ENCODE results near the gene MGAT2. TPM values are rescaled to one million over a fixed set of nuclear protein-coding genes. Genes with fewer than 3 reads are reported as not detected.

Gene MGAT2
- 69.2 and 70.0 TPM in 2 replicates for total RNA-seq

- intact Hi-C loops (cut with micrococcal nuclease), result loop anchor here (1.0 to 10.0 kb wide), 8 partner anchors 14 to 694 kb away; partner anchors contain the start of genes DMAC2L, KLHDC2, L2HGDH and LRR1
These were observed at the start of gene MGAT2, which contains the start of gene RPL36AL for GRCh38 chr14:49620182-49621113. TSS of gene MGAT2 (plus strand) at chr14:49620799. CDS start at chr14:49621269, 470 bp downstream. TSS of gene RPL36AL (minus strand) at chr14:49620626. CDS start at chr14:49619104, 1,522 bp downstream.

DNA sequence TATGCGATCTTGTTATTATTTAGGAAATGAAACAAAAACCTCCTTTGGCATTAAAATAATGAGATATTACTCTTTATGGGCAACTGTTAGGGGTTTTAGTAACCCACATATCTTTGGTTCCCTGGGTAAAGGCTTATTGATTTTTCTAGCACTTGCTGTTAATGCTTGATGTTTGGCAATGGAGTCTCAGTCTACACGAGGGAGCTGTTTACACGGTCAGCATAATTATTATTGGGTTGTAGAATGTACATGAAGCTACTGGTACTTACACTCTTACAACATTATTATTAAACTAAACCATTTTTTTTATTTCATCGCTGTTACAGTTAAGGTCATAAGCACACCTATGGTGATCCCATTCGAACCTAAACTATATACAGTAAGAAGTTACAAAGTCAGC is 46.6 kb upstream of the MGAT2 start:
- intact Hi-C loops (cut with micrococcal nuclease), result no loop called here

GRCh38 chr14:49578141-49578540 is 42.5 kb upstream of the MGAT2 start:
- intact Hi-C loops (cut with micrococcal nuclease), result no loop called here

DNA sequence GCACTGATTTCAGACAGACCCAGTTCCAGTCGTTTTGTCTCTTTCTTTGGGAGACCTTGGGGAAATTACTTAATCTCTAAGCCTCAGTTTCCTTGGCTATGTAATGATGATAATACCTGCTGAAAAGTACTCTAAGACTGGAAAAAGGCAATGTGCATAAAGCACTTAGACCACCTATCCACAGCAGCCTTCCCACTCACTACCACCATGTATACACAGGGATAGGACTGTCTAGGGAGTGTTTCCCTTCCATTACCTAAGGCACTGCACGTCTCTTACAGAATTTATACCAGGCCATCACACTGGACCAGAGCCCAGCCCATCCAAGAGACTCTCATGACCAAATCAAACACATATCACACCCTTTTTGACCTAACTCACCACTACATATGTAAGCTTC is 40.8 kb upstream of the MGAT2 start:
- intact Hi-C loops (cut with micrococcal nuclease), result no loop called here

DNA sequence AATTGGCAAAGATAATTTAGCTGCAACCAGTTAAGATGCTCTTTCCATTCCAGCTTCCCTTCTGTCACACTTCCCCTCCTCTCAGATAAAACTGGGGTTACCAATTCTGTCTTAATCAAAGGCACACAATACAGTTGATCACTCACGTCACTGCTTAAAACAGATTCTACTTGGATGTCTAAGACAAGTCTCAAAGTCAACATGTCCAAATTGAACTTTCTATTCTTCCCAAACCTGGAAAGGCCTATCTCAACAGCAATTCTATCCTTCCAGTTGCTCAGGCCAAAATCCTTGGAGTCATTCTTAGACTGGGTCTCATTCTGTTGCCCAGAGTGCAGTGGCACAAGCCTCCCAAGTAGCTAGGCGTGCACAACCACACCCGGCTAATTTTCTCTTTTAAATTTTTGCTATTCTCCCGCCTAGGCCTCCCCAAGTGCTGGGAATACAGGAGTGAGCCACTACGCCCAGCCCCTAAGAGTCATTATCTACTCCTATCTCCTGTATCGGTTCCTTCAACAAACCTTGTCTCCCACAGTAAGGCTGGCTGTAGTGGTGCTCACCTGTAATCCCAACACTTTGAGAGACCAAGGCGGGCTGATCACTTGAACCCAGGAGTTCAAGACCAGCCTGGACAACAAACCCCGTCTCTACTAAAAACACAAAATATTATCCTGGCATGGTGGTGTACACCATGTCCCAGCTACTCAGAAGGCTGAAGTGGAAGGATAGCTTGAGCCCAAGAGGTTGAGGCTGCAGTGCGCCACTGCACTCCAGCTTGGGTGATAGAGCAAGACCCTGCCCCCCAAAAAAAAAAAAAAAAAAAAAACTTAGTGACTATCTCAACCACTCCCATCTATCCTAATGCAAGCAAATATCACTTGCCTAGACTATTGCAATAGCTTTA is 39.1 kb upstream of the MGAT2 start:
- intact Hi-C loops (cut with micrococcal nuclease), result no loop called here

DNA sequence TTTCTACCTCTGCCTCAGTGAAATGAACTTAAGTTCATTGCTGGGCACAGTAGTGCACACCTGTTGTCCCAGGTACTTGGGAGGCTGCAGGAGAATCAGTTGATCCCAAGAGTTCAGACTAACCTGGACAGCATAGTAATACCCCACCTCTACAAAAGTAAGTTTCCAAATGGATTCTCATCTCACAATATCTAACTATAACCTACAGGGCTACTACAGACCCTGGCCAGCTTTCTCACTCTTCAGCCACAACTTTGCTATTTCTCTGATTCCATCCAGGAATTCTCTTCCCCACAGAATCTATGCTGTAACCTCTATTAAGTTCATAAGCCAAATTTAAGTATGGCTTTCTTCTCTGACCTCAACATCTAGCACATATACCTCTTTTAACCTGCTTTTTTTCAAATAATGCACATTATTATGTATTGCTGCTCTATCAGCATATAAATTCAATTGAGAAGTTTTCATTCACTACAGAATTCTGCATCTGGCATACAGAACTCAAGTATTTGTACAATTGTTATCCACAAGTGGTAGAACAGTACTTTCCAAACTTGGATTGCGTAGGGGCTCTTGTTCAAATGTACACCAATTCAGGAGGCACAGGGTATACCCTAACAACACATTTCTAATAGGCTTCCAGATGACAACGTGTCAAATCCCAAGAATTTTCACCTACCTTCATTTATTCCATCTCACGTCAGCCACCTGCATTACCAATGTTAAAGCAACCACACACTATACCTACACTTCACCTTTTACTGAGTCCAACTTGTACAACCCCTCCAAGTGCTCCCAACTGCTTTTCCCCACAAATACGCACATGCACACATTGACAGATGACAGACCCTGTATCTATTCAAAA is 38.3 kb upstream of the MGAT2 start:
- intact Hi-C loops (cut with micrococcal nuclease), result no loop called here

- intact Hi-C loops (cut with micrococcal nuclease), result no loop called here
These were observed 37.0 kb upstream of the MGAT2 start for GRCh38 chr14:49583629-49584028.

GRCh38 chr14:49584058-49584457 is 36.5 kb upstream of the MGAT2 start:
- intact Hi-C loops (cut with micrococcal nuclease), result no loop called here

GRCh38 chr14:49584981-49585640 is 35.5 kb upstream of the MGAT2 start:
- intact Hi-C loops (cut with micrococcal nuclease), result loop anchor here (5.0 kb wide), 1 partner anchor 123 kb away; no protein-coding TSS in a partner anchor

DNA sequence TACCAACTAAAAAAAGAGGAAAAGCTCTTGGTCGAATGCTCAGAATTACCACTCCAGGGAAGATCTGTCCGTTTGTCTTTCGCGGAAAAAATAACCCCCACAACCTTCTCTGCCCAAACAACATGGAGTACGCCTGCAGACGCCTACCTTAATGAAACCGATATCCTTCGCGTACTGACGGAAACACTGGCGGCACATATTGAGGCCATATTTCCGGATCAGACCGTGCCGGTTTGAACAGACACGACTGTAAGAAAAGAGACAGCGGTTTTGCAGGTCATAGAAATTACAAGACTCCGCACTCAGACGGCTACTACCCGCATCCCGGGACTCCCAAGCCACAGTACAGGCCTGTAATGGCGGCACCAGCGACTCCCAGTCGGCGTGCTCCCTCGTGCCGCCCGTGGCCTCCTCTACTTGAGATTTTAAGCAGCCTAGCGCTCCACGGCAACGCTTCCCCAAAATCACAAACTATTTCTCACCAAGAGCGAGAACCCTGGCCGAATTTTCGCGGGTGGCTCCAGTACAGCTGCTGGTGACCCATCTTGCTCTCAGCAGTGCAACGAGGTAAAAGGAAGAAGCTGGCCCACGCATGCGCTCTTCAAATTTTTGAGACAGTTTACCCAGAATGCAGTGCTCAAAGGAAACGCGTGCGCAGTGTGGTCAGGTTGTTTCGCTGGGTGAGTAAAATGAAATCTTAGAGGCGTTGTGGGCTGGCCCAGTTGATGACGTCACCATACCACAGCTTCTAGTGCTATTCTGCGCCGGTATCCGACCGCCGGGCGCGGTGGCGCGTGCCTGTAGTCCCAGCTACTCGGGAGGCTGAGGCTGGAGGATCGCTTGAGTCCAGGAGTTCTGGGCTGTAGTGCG is 34.6 kb upstream of the MGAT2 start, which contains the start of gene RPS29:
Gene RPS29 (minus strand): TSS at position 578 of the 870 bp plus-strand sequence. CDS start 34 bp downstream, at position 544.
- intact Hi-C loops (cut with micrococcal nuclease), result loop anchor here (1.0 to 5.0 kb wide), 10 partner anchors 8 to 727 kb away; partner anchors contain the start of genes DMAC2L, L2HGDH, LRR1 and MGAT2

DNA sequence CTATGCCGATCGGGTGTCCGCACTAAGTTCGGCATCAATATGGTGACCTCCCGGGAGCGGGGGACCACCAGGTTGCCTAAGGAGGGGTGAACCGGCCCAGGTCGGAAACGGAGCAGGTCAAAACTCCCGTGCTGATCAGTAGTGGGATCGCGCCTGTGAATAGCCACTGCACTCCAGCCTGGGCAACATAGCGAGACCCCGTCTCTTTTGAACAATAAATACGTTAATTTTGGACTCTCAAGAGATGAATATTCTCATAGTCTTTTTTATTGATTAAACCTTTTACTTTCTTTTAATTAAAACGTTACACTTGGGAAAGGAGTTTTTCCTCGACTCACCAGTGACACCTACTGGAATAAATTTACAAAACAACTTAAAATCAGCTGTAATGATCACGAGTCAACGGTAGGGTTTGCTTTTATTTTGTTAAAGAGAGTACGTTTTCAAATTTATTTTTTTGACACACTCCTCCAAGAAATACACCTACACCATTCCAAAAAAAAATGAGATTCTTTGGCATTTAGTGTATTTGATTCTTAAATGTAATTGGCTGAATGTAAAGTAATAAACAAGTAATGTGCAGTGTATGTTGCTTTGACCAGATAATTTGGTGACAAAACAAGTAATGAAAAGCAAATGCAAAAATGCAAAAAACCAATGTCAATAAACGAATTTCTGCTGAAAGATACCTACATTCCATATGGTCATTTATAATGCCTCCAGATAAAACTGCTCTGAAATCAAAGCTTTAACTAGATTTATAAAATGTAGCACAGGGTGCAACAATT is 33.7 kb upstream of the MGAT2 start:
- intact Hi-C loops (cut with micrococcal nuclease), result loop anchor here (1.0 to 5.0 kb wide), 10 partner anchors 7 to 726 kb away; partner anchors contain the start of genes DMAC2L, L2HGDH, LRR1 and MGAT2

DNA sequence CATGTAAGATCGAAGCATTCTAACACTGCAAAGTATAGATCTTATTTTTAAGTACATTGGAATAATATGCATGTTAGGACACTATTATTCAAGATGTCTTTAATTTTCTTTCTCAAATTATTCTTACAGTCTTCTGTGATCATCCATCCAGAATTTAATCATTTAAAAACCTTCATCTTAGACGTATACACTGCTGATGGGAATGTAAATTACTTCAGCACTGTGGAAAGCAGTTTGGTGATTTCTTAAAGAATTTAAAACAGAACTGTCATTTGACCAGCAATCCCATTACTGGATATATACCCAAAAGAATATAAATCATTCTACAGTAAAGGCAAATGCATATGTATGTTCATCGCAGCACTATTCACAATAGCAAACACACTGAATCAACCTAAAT is 31.2 kb upstream of the MGAT2 start:
- intact Hi-C loops (cut with micrococcal nuclease), result loop anchor here (5.0 kb wide), 1 partner anchor 127 kb away; no protein-coding TSS in a partner anchor

DNA sequence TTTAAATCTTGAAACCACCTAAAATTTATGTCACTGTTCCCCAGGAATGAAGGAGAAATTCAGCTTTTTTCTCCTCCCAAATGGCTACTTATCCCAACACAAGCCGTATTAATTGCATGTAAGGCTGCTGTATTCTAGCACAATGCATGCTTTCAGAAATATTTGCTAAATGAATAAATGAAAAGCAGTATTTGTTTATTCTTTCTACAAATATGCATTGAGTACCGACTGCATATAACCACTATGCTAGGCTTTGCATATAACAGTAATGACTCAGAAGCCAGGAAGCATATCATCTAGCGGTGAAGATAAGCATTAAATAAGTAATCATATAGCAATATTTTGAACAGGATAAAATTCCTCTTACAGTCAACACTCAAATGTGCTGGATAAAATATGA is 27.6 kb upstream of the MGAT2 start:
- intact Hi-C loops (cut with micrococcal nuclease), result no loop called here

- intact Hi-C loops (cut with micrococcal nuclease), result loop anchor here (1.0 kb wide), 1 partner anchor 8 kb away; the partner anchor contains the start of gene RPS29
These were observed 26.1 kb upstream of the MGAT2 start for GRCh38 chr14:49594347-49595091.

- intact Hi-C loops (cut with micrococcal nuclease), result loop anchor here (1.0 kb wide), 3 partner anchors 12 to 36 kb away; partner anchors contain the start of genes MGAT2, RPL36AL and RPS29
These were observed 22.5 kb upstream of the MGAT2 start for GRCh38 chr14:49598189-49598484.

GRCh38 chr14:49598485-49599300 is 21.9 kb upstream of the MGAT2 start, which contains the start of gene LRR1:
TSS of gene LRR1 (plus strand) at chr14:49598940. CDS start at chr14:49599021, 81 bp downstream.
- intact Hi-C loops (cut with micrococcal nuclease), result loop anchor here (1.0 kb wide), 3 partner anchors 12 to 36 kb away; partner anchors contain the start of genes MGAT2, RPL36AL and RPS29

All from T-helper 2 cell treated with Interferon-gamma antibody and Interleukin-4, amounts not matched to agents 100 ng/mL and 5 ng/mL, for 36 hours (primary cell).